Stimulated activated CD8-positive, alpha-beta memory T cell treated with anti-CD3 and anti-CD28 coated beads, Interleukin-4, amount 100 ng/mL, for 1 hour (primary cell): Measurements from ENCODE around the gene SLC34A3.
"Not testable (repeated sequence)": the region's sequence is repeated elsewhere in the genome, so short reads cannot be mapped to it uniquely, and the experiment has no call there.

ENCODE experiments used
- DNase-seq, 2 donors: peaks; one replicate each; pipeline ENCODE4 v3.0.0-alpha.2; 2020; ENCODE audit warnings: low read depth in 2 of 2, low spot score in 1 of 2

SLC34A3 gene

DNA sequence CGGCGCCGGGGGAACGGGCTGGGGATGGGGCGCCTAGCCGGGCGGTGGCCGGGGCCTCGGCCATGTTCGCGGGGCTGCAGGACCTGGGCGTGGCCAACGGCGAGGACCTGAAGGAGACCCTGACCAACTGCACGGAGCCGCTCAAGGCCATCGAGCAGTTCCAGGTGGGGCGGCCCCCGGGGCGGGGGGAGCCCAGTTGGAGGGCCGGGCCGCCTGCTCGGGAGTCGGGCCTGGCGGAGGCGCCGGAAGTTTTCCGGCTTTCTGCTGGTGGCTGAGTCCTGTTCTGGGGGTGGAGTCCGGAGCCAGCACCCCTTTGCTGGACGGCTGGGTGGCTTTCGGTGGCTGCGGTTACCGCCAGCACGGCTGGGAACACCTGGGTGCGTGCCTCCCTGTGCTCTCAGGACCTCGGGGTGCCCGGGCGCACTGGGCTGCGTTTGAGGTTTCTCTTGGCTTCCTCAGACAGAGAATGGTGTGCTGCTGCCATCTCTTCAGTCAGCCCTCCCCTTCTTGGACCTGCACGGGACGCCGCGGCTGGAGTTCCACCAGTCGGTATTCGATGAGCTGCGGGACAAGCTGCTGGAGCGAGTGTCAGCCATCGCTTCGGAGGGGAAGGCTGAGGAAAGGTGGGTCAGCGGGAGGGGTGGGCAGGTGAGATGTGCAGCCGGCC is 24.9 kb downstream of the SLC34A3 start:
- no peak for DNase-seq

- no peak for DNase-seq
Observed at GRCh38 chr9:137256362-137256761, 25.7 kb downstream of the SLC34A3 start.

- DNase-seq: no peak
Observed at GRCh38 chr9:137256856-137257255, 26.2 kb downstream of the SLC34A3 start.

- not testable (repeated sequence) for DNase-seq
Observed at GRCh38 chr9:137262173-137262908, 31.6 kb downstream of the SLC34A3 start.

DNA sequence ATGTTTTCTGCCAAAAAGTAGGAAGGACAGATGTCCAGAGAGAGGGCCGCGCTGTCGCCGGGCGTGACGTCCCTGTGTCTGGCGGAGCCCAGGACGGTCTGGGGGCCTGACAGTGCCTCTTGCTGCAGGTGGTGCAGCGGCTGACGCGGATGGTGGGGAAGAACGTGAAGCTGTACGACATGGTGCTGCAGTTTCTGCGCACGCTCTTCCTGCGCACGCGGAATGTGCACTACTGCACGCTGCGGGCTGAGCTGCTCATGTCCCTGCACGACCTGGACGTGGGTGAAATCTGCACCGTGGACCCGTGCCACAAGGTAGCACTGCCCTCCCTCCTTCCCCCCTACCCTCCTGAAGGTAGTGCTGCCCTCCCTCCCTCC is 32.2 kb downstream of the SLC34A3 start:
- DNase-seq: no peak

DNA sequence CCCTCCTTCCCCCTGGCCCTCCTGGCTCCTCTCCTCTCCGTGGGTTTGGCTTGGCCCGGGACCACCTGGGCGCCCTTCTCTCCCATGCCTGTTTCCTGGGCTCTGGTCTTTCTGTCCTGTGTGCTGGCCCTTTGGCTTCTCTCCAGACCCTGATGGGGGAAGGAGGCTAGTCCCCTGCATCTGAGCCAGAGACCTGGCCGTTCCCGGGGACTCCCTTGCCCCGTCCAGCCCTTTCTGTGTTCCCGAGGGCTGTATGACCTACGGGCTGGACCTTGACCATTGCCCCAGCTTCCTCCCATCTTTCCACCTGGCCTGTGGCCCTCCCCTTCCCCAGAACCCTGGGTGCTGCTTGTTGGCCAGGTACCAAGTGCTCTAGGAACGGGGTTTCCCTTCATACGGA is 32.8 kb downstream of the SLC34A3 start:
- no peak for DNase-seq

DNA sequence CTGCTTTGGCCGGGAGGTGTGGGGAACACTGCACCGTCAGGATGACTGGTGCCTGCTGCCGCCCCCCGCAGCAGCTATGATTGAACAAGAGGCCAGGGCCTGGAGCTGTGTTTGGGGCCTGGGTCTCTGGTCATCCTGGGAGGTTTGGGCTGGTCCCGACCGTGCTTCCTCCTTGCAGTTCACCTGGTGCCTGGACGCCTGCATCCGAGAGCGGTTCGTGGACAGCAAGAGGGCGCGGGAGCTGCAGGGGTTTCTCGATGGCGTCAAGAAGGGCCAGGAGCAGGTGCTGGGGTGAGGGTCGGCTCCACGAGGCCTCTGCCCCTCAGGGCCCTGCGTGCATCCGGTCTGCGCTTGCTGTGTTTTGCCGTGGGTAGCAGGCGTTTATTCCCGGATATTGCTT is 33.4 kb downstream of the SLC34A3 start:
- DNase-seq: no peak

- DNase-seq: no peak
Observed at GRCh38 chr9:137265496-137266161, 34.9 kb downstream of the SLC34A3 start.

GRCh38 chr9:137266162-137266527 is 35.4 kb downstream of the SLC34A3 start:
- DNase-seq: no peak

DNA sequence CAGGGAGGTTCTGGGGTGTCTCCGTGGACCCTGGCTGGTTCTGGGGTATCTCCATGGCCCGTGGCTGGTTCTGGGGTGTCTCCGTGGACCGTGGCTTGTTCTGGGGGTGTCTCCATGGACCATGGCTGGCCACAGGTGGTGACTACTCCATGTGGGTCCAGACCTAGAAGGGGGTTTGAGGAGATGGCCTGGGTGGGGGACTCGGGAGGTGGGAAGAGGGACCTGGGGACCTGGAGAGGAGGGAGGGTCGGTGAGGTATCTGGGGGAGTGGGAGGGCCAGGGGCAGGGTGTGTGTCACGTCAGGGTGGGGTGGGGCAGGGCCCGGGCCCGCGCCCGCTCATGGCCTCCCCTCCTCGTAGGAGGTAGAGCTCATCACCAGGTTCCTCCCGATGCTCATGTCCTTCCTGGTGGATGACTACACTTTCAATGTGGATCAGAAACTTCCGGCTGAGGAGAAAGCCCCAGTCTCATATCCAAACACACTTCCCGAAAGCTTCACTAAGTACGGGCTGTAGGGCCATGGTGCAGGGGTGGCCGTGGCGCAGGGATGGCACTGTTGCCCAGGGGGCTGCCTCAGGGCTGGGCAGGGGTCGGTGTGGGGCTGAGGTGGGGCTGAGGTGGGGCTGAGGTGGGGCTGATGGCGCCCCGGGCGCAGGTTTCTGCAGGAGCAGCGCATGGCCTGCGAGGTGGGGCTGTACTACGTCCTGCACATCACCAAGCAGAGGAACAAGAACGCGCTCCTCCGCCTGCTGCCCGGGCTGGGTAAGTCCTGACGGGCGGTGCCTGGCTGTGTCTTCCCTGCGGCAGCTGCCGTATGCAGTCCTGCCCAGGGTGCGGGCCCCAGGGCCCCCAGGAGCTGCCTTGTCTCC is 36.1 kb downstream of the SLC34A3 start:
- no peak for DNase-seq

DNA sequence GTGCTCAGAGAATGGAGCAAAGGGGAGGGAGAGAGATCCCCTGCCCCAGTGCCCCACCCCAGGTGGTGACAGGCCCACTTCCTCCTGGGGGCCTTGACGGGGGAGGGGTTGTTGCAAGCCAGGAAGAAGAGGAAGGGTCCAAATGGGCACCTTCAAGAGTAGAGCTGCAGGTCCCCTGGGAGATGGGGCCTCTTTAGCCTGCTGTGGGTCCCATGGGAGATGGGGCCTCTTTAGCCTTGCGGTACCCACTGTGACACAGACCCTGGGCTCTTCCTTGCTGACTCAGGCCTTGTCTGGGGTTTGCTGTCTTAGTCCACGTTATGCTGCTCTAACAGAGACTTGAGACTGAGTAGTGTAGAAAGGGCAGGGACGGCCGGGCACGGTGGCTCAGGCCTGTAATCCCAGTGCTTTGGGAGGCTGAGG is 37.2 kb downstream of the SLC34A3 start:
- DNase-seq: no peak

- DNase-seq: no peak
Observed at GRCh38 chr9:137268538-137269201, 38.0 kb downstream of the SLC34A3 start.

GRCh38 chr9:137269231-137269772 is 38.6 kb downstream of the SLC34A3 start:
- no peak for DNase-seq

GRCh38 chr9:137270929-137271695 is 40.4 kb downstream of the SLC34A3 start:
- no peak for DNase-seq

GRCh38 chr9:137271696-137272076 is 41.0 kb downstream of the SLC34A3 start:
- DNase-seq: no peak

DNA sequence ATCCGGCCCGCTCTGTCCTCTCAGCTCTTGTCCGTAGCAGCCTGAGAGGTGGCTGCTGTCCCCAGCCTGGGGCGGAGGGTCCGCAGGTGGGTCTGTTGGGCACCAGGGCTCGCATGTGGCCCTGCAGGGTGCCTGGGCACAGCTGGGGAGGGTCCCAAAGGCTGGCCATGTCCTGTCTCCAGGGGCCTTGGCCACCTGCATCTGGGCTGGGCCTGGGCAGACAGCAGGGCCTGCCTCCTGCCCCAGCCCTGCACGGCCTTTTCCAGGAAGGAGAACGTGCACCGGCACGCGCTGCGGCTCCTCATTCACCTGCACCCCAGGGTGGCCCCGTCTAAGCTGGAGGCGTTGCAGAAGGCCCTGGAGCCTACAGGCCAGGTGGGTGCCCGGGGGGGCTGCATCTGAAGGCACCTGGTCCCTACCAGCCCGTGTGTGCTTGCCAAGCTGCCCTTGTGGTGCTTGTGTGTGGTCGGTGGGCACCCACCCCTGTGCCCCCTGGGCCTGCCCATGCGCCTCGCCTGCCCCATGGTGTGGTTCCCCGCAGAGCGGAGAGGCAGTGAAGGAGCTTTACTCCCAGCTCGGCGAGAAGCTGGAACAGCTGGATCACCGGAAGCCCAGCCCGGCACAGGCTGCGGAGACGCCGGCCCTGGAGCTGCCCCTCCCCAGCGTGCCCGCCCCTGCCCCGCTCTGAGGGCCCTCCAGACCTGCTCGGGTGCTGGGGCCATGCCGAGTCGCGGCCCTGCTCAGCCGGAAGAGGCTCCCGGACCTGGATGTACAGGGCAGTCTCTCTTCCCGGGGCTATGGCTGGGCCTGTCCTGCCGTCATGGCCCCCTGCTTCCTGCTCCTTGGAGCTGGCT is 41.8 kb downstream of the SLC34A3 start:
- no peak for DNase-seq

GRCh38 chr9:137273095-137273490 is 42.4 kb downstream of the SLC34A3 start:
- no peak for DNase-seq

DNA sequence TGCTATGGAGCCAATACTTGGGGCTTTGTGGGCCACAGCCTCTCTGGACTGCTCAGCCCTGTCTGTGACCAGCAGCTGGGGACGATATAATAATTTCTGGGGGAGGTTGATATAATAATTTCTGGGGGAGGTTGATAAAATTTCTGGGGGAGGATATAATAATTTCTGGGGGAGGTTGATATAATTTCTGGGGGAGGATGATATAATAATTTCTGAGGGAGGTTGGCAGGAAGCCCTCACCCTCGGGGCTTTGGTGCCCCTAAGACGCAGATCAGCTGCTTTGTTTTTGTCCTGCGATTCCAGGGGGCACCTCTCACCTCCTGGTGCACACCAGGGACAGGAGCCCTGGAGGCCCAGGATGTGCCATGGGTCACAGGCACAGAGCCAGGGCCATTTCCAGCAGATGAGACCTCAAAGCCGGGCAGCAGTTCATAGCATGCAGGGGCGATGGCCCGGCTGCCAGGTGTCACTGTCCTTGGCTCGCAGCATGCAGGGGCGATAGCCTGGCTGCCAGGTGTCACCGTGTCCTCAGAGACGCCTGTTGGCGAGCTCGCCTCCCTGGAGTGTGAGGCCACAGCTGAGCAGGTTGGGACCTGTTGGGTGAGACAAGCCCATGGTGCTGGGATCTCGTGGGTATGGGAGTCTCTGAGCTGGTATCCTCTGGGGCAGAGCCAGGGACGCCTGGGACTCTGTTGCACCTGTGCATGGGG is 43.1 kb downstream of the SLC34A3 start:
- DNase-seq: no peak
